K562 (cell line): Measurements from ENCODE around the gene VIT. TPM values are rescaled to one million over a fixed set of nuclear protein-coding genes. Genes with fewer than 3 reads are reported as not detected.

ENCODE experiments used
- ARID1B ChIP-seq: fragments of 450-650 bp; IDR thresholded peaks from 2 replicates; pipeline ENCODE4 v1.6.1; 2016; ENCODE audit warnings: antibody characterized with exemption, mild to moderate bottlenecking, inconsistent platforms
- COPS2 ChIP-seq: fragments of 450-650 bp; conservative IDR thresholded peaks from 2 replicates; pipeline ENCODE4 v1.6.1; 2016; ENCODE audit warnings: mild to moderate bottlenecking, moderate library complexity
- EGR1 ChIP-seq: fragments of 450-650 bp; conservative IDR thresholded peaks from 2 replicates; pipeline ENCODE4 v1.6.1; 2017; ENCODE audit warnings: mild to moderate bottlenecking
- ESRRB ChIP-seq: fragments of 250-450 bp; sonication (Bioruptor Pico); IDR thresholded peaks from 2 replicates; pipeline ENCODE4 v1.5.0; 2020; ENCODE audit warnings: mild to moderate bottlenecking, moderate library complexity, borderline replicate concordance
- FOXA3 ChIP-seq, 2 experiments: fragments of 450-650 bp in 1 of 2; sonication (generic) in 1 of 2; formaldehyde crosslinking; IDR thresholded peaks in 1 of 2; conservative IDR thresholded peaks in 1 of 2; 2 replicates each; pipeline versions ENCODE4 v1.4.0 to v1.8.0; 2020 to 2022; ENCODE audit warnings: mild to moderate bottlenecking in 2 of 2, missing genetic modification reagents in 1 of 2
- JUND ChIP-seq, 2 experiments: IDR thresholded peaks; 2 replicates in 1 of 2; 3 replicates in 1 of 2; pipeline ENCODE4 v1.6.1; 2011; ENCODE audit warnings: borderline replicate concordance in 2 of 2, low read depth in 2 of 2, low read length in 2 of 2, improper control_type of control experiment in 1 of 2, missing biosample characterization in 1 of 2, missing genetic modification characterization in 1 of 2, missing genetic modification reagents in 1 of 2
- MYBL2 ChIP-seq, 2 experiments: fragments of 450-650 bp in 1 of 2; sonication (generic) in 1 of 2; formaldehyde crosslinking in 1 of 2; IDR thresholded peaks; 2 replicates each; pipeline versions ENCODE4 v1.6.1 to v1.8.1; 2017 to 2022; ENCODE audit warnings: borderline replicate concordance in 1 of 2, inconsistent platforms in 1 of 2, low read depth in 1 of 2, mild to moderate bottlenecking in 1 of 2, missing genetic modification reagents in 1 of 2, moderate library complexity in 1 of 2
- PURB ChIP-seq: sonication (generic); formaldehyde crosslinking; IDR thresholded peaks from 2 replicates; pipeline ENCODE4 v1.9.0; 2021; ENCODE audit warnings: low read depth, mild to moderate bottlenecking, missing genetic modification reagents
- RAD51 ChIP-seq: fragments of 450-650 bp; IDR thresholded peaks from 2 replicates; pipeline ENCODE4 v1.7.1; 2016; ENCODE audit warnings: low read depth, mild to moderate bottlenecking, borderline replicate concordance
- SIRT6 ChIP-seq: IDR thresholded peaks from one replicate; pipeline ENCODE4 v1.6.1; 2012; ENCODE audit warnings: low read depth, mild to moderate bottlenecking, control low read depth, inconsistent platforms, low read length, moderate library complexity
- SP1 ChIP-seq: sonication (generic); formaldehyde crosslinking; IDR thresholded peaks from 2 replicates; pipeline ENCODE4 v1.8.1; 2022; ENCODE audit warnings: mild to moderate bottlenecking, missing genetic modification reagents
- ZKSCAN1 ChIP-seq: fragments of 150-350 bp; IDR thresholded peaks from 2 replicates; pipeline ENCODE4 v1.6.1; 2016; ENCODE audit warnings: low read depth, low read length
- ZNF785 ChIP-seq: fragments of 250-450 bp; sonication (Bioruptor Pico); IDR thresholded peaks from 2 replicates; pipeline ENCODE4 v1.4.0; 2020; ENCODE audit warnings: mild to moderate bottlenecking
- polyA plus RNA-seq, 8 experiments: library from polyadenylated mRNA; depleted of rRNA in 4 of 8; stranded (reverse) in 5 of 8; unstranded in 3 of 8; fragments of >200 nt; fragmentation: Nextera tagmentation in 2 of 8; fragmentation: Illumina TruSeq in 1 of 8; extraction: Ambion mirVana in 2 of 8; extraction: Trizol in 1 of 8; gene quantifications; 2 replicates each; pipeline versions ENCODE4 v1.2.1 to v1.2.3, GENCODE V29; 2011 to 2014; ENCODE audit warnings: inconsistent platforms in 1 of 8, missing spikeins in 1 of 8
- total RNA-seq, 7 experiments: library from RNA; depleted of rRNA in 6 of 7; stranded (reverse); fragments of >200 nt in 6 of 7; fragmentation: Illumina TruSeq in 2 of 7; extraction: Trizol in 2 of 7; gene quantifications; 2 replicates each; pipeline versions ENCODE4 v1.2.1 to v1.2.3, GENCODE V29; 2011 to 2021; ENCODE audit warnings: low replicate concordance in 1 of 7
- TF ChIP-seq, protein P1 (sequence below): sonication (generic); IDR thresholded peaks from 2 replicates; pipeline ENCODE4 v1.6.1; 2016
- TF ChIP-seq, protein P2 (sequence below): fragments of 250-450 bp; sonication (Bioruptor Pico); IDR thresholded peaks from 2 replicates; pipeline ENCODE4 v1.8.0; 2022; ENCODE audit warnings: inconsistent platforms
- TF ChIP-seq, protein P3 (sequence below): fragments of 250-450 bp; sonication (Bioruptor Pico); IDR thresholded peaks from 2 replicates; pipeline ENCODE4 v1.4.0; 2020
- TF ChIP-seq, protein P4 (sequence below): fragments of 250-450 bp; sonication (Bioruptor Pico); IDR thresholded peaks from 2 replicates; pipeline ENCODE4 v1.4.0; 2020; ENCODE audit warnings: mild to moderate bottlenecking
- TF ChIP-seq, protein P5 (sequence below): sonication (generic); formaldehyde crosslinking; IDR thresholded peaks from 2 replicates; pipeline ENCODE4 v1.8.1; 2023; ENCODE audit warnings: mild to moderate bottlenecking, missing genetic modification reagents

The VIT gene
- total and polyA plus RNA-seq, 9 of the 15 experiments (the other 6 are each of a cell fraction or from before 2014, with no cell fraction given), result not detected

DNA sequence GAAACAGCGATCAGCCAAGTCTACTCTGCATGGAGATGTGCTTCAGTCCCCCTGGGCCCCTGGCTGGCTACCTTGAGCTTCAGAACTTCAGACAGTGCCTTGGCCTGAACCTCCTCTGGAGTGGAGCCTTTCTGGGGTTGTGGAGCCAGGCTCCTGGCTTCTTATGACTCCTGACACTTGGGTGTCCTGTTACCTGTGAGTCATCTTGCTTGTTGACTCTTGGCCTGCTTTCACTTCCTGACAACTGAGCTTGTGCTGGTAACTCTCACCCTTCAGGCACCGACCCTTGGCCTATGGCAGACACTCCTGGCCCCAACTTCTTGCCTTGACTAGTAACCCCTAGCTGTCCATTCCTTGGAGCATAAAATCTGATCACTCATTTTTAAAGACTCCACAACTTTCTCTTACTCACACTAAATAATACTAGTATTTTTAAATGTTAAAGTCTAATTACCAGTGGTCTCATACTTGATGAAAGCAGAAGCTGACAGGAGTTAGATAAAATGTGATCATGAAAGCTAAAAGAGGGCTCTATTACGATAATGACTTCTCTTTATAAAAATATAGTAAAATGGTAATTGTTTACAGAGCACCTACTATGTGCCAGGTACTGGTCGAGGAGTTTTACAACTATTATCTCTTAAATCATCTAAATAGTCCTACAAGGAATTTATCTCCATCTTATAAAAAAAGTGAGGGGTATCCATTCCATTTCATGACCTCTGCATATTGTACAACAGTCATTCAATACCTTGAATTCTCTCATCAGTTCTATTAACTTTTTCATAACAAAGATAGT lies 46.3 kb upstream of the VIT start (continued):
- TF ChIP-seq MYBL2 (IDR thresholded peaks at IDR 0.05; ENCODE audit: low read depth), result no peak
- no peak for TF ChIP-seq MYBL2 (CRISPR knock-in tag; IDR thresholded peaks at IDR 0.05; ENCODE audit: borderline replicate concordance)
- TF ChIP-seq EGR1, result no peak
- TF ChIP-seq, protein P1, sequence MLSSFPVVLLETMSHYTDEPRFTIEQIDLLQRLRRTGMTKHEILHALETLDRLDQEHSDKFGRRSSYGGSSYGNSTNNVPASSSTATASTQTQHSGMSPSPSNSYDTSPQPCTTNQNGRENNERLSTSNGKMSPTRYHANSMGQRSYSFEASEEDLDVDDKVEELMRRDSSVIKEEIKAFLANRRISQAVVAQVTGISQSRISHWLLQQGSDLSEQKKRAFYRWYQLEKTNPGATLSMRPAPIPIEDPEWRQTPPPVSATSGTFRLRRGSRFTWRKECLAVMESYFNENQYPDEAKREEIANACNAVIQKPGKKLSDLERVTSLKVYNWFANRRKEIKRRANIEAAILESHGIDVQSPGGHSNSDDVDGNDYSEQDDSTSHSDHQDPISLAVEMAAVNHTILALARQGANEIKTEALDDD, result peak; percentile 56; the same call in 1 of the 2 replicates
- TF ChIP-seq ZNF785 (CRISPR knock-in tag), result no peak
- TF ChIP-seq, protein P2, sequence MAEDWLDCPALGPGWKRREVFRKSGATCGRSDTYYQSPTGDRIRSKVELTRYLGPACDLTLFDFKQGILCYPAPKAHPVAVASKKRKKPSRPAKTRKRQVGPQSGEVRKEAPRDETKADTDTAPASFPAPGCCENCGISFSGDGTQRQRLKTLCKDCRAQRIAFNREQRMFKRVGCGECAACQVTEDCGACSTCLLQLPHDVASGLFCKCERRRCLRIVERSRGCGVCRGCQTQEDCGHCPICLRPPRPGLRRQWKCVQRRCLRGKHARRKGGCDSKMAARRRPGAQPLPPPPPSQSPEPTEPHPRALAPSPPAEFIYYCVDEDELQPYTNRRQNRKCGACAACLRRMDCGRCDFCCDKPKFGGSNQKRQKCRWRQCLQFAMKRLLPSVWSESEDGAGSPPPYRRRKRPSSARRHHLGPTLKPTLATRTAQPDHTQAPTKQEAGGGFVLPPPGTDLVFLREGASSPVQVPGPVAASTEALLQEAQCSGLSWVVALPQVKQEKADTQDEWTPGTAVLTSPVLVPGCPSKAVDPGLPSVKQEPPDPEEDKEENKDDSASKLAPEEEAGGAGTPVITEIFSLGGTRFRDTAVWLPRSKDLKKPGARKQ (CRISPR knock-in tag), result no peak
- no peak for TF ChIP-seq SIRT6
- no peak for TF ChIP-seq ESRRB (CRISPR knock-in tag)
- no peak for TF ChIP-seq RAD51
- no peak for TF ChIP-seq SP1 (CRISPR knock-in tag)
- TF ChIP-seq, protein P3, sequence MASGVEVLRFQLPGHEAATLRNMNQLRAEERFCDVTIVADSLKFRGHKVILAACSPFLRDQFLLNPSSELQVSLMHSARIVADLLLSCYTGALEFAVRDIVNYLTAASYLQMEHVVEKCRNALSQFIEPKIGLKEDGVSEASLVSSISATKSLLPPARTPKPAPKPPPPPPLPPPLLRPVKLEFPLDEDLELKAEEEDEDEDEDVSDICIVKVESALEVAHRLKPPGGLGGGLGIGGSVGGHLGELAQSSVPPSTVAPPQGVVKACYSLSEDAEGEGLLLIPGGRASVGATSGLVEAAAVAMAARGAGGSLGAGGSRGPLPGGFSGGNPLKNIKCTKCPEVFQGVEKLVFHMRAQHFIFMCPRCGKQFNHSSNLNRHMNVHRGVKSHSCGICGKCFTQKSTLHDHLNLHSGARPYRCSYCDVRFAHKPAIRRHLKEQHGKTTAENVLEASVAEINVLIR, result no peak
- TF ChIP-seq, protein P4, sequence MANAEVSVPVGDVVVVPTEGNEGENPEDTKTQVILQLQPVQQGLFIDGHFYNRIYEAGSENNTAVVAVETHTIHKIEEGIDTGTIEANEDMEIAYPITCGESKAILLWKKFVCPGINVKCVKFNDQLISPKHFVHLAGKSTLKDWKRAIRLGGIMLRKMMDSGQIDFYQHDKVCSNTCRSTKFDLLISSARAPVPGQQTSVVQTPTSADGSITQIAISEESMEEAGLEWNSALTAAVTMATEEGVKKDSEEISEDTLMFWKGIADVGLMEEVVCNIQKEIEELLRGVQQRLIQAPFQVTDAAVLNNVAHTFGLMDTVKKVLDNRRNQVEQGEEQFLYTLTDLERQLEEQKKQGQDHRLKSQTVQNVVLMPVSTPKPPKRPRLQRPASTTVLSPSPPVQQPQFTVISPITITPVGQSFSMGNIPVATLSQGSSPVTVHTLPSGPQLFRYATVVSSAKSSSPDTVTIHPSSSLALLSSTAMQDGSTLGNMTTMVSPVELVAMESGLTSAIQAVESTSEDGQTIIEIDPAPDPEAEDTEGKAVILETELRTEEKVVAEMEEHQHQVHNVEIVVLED, result no peak
- TF ChIP-seq FOXA3 (CRISPR knock-in tag; conservative IDR thresholded peaks at IDR 0.05 in 1 of 2, IDR thresholded peaks at IDR 0.05 in 1 of 2), result peak; percentile 84 to 90
- TF ChIP-seq ARID1B, result no peak
- TF ChIP-seq COPS2, result no peak
- TF ChIP-seq JUND (IDR thresholded peaks at IDR 0.05; ENCODE audit: borderline replicate concordance, low read depth, low read length), result peak; percentile 71
- peak; percentile 78; the same call in 2 of the 3 replicates for TF ChIP-seq JUND (tag; IDR thresholded peaks at IDR 0.05; ENCODE audit: borderline replicate concordance, low read depth, low read length)
- TF ChIP-seq, protein P5, sequence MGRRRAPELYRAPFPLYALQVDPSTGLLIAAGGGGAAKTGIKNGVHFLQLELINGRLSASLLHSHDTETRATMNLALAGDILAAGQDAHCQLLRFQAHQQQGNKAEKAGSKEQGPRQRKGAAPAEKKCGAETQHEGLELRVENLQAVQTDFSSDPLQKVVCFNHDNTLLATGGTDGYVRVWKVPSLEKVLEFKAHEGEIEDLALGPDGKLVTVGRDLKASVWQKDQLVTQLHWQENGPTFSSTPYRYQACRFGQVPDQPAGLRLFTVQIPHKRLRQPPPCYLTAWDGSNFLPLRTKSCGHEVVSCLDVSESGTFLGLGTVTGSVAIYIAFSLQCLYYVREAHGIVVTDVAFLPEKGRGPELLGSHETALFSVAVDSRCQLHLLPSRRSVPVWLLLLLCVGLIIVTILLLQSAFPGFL (CRISPR knock-in tag), result no peak
- peak; percentile 75; the same call in 1 of the 2 replicates for TF ChIP-seq ZKSCAN1
- no peak for TF ChIP-seq PURB (CRISPR knock-in tag)
